ENCODE measurements around the gene PCNX2.

Gene PCNX2

GRCh38 chr1:232962761-232963745 lies 332.5 kb downstream of the PCNX2 start:
- H3K36me3 ChIP-seq (ENCODE audit: low read length): peaks cover 7% of the 10 kb centered on the region
- TF ChIP-seq EZH2phosphoT487 (conservative IDR thresholded peaks at IDR 0.05; ENCODE audit: low read length) (no peak), CTCF (IDR thresholded peaks at IDR 0.05; ENCODE audit: insufficient read depth, low read length, poor library complexity, severe bottlenecking) (no peak)
- H3K9me3 ChIP-seq (ENCODE audit: insufficient read depth, low read length): peaks cover 3% of the 10 kb centered on the region; the same call in 1 of the 2 replicates
- H3K4me2 ChIP-seq (ENCODE audit: low read depth, low read length, poor library complexity, severe bottlenecking): no peak overlapping the region
- no peak overlapping the region for H3K27ac ChIP-seq (ENCODE audit: low read depth, low read length)
- H2AFZ ChIP-seq (ENCODE audit: low read depth, low read length, severe bottlenecking): no peak overlapping the region
- no peak overlapping the region for H3K9ac ChIP-seq (ENCODE audit: low read length)
- H3K4me3 ChIP-seq (ENCODE audit: insufficient read depth, low read length, poor library complexity, severe bottlenecking): no peak overlapping the region
- no peaks in the 10 kb centered on the region for H3K9me2 ChIP-seq (replicated peaks; ENCODE audit: insufficient read depth, low read length)
- no peaks in the 10 kb centered on the region for H3K79me2 ChIP-seq (ENCODE audit: insufficient read depth, low read length)
- H3K27me3 ChIP-seq (ENCODE audit: low read length): no peaks in the 10 kb centered on the region
- no peaks in the 10 kb centered on the region for H3F3A ChIP-seq (ENCODE audit: insufficient read depth)
- no peaks in the 10 kb centered on the region for H4K20me1 ChIP-seq (ENCODE audit: low read depth, low read length)

- Histone ChIP-seq H4K20me1 (ENCODE audit: low read depth, low read length) (no peaks in the 10 kb centered on the region), H3K36me3 (ENCODE audit: low read length) (peaks cover 15% of the 10 kb centered on the region), H3K9me2 (replicated peaks; ENCODE audit: insufficient read depth, low read length) (no peaks in the 10 kb centered on the region), H3K9ac (ENCODE audit: low read length) (no peak overlapping the region), H3K9me3 (ENCODE audit: insufficient read depth, low read length) (peaks cover 3% of the 10 kb centered on the region; the same call in 1 of the 2 replicates), H3K79me2 (ENCODE audit: insufficient read depth, low read length) (peaks cover 20% of the 10 kb centered on the region; the same call in 1 of the 2 replicates), H3K4me2 (ENCODE audit: low read depth, low read length, poor library complexity, severe bottlenecking) (no peak overlapping the region), H3K27ac (ENCODE audit: low read depth, low read length) (no peak overlapping the region), H3F3A (ENCODE audit: insufficient read depth) (no peaks in the 10 kb centered on the region), H3K27me3 (ENCODE audit: low read length) (no peaks in the 10 kb centered on the region), H2AFZ (ENCODE audit: low read depth, low read length, severe bottlenecking) (no peak overlapping the region), H3K4me3 (ENCODE audit: insufficient read depth, low read length, poor library complexity, severe bottlenecking) (no peak overlapping the region)
- TF ChIP-seq EZH2phosphoT487 (conservative IDR thresholded peaks at IDR 0.05; ENCODE audit: low read length) (no peak), CTCF (IDR thresholded peaks at IDR 0.05; ENCODE audit: insufficient read depth, low read length, poor library complexity, severe bottlenecking) (no peak)
These were observed 337.5 kb downstream of the PCNX2 start for GRCh38 chr1:232958067-232958466.

- Histone ChIP-seq H3K27me3 (ENCODE audit: low read length) (no peaks in the 10 kb centered on the region), H3F3A (ENCODE audit: insufficient read depth) (no peaks in the 10 kb centered on the region; the same call in 1 of the 2 replicates), H3K4me2 (ENCODE audit: low read depth, low read length, poor library complexity, severe bottlenecking) (no peak overlapping the region), H3K9me3 (ENCODE audit: insufficient read depth, low read length) (peaks cover 3% of the 10 kb centered on the region; the same call in 1 of the 2 replicates), H3K9ac (ENCODE audit: low read length) (no peak overlapping the region), H3K4me3 (ENCODE audit: insufficient read depth, low read length, poor library complexity, severe bottlenecking) (no peak overlapping the region), H3K79me2 (ENCODE audit: insufficient read depth, low read length) (peaks cover 23% of the 10 kb centered on the region; the same call in 1 of the 2 replicates), H3K9me2 (replicated peaks; ENCODE audit: insufficient read depth, low read length) (no peaks in the 10 kb centered on the region), H4K20me1 (ENCODE audit: low read depth, low read length) (no peaks in the 10 kb centered on the region), H2AFZ (ENCODE audit: low read depth, low read length, severe bottlenecking) (no peak overlapping the region), H3K36me3 (ENCODE audit: low read length) (peaks cover 15% of the 10 kb centered on the region), H3K27ac (ENCODE audit: low read depth, low read length) (no peak overlapping the region)
- TF ChIP-seq CTCF (IDR thresholded peaks at IDR 0.05; ENCODE audit: insufficient read depth, low read length, poor library complexity, severe bottlenecking): no peak
These were observed 339.4 kb downstream of the PCNX2 start for GRCh38 chr1:232956081-232956480.
